Measurements from ENCODE around the gene RPTOR.

Gene RPTOR

GRCh38 chr17:81002409-81003361, 458.0 kb downstream of the RPTOR start:
- peaks cover 24% of the 10 kb centered on the region for H3K36me3 Mint-ChIP-seq (ENCODE audit: low read depth)
- no peak overlapping the region for H3K4me3 Mint-ChIP-seq
- no peak for DNase-seq
- H3K27ac Mint-ChIP-seq, result peak overlapping the region; percentile 22
- peaks cover 18% of the 10 kb centered on the region for H3K4me1 Mint-ChIP-seq (ENCODE audit: low read depth)
- H3K9me3 Mint-ChIP-seq, result no peaks in the 10 kb centered on the region
- peaks cover 40% of the 10 kb centered on the region for H3K27me3 Mint-ChIP-seq

DNA sequence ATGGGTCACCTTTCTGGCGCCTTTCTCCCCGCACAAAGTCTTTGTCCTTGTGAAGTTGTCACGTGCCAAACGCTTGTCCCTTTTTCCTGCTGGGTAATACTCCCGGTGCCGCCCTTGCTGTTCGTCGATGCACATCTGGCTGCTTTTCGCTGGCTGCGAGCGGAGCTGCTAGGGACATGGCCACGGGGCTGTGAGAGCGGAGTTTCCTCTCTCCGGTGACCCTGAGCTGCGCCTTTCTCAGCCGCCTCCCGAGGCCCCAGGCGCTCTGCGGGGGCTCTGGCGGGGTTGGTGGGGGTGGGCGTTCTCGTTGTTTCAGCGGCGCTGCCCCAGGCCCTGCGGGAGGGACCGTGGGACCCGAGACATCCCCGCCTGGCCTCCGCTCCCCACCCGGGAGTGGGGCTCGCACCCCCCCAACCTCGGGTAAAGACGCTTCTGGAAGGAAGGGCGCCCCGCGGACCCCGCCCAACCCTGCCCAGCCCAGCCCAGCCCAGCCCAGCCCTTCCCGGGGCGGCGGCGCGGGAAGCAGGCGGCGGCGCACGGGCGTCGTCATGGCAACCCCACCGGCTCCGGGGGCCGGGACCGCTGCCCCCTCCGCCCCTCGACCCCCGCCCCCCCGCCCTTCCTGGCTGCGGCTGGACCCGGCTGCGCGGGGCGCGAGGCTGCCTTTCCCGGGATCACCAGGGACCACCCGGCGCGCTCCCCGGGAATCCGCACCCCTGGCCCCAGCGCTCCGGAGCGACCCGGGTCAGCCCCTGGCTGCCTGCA, 459.3 kb downstream of the RPTOR start:
- H3K4me3 Mint-ChIP-seq, result no peak overlapping the region
- peaks cover 15% of the 10 kb centered on the region for H3K36me3 Mint-ChIP-seq (ENCODE audit: low read depth)
- H3K9me3 Mint-ChIP-seq, result no peaks in the 10 kb centered on the region
- DNase-seq, result peak; percentile 54
- peaks cover 18% of the 10 kb centered on the region for H3K4me1 Mint-ChIP-seq (ENCODE audit: low read depth)
- H3K27me3 Mint-ChIP-seq, result peaks cover 40% of the 10 kb centered on the region
- H3K27ac Mint-ChIP-seq, result no peak overlapping the region

DNA sequence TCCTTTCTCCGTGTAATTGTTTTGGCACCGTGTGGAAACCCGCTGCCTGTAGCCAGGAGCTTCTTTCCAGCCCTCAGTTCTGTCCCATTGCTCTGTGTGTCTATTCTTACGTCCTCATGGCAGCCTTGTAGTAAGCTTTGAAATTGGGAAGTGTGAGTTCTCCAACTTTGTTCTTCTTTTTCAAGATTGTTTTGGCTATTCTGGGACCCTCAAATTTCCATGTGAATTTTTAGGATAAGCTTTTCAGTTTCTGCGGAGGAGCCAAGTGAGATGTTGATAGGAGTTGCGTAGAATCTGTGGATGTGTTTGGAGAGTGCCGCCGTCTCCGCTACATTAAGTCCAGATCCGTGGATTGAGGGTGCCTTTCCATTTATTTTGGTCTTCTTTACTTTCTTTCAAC, 462.3 kb downstream of the RPTOR start:
- no peak for DNase-seq
- Mint-ChIP-seq H3K4me3 (no peak overlapping the region), H3K36me3 (ENCODE audit: low read depth) (no peaks in the 10 kb centered on the region), H3K9me3 (peaks cover 5% of the 10 kb centered on the region), H3K4me1 (ENCODE audit: low read depth) (peaks cover 18% of the 10 kb centered on the region), H3K27ac (no peak overlapping the region), H3K27me3 (peaks cover 35% of the 10 kb centered on the region)

DNA sequence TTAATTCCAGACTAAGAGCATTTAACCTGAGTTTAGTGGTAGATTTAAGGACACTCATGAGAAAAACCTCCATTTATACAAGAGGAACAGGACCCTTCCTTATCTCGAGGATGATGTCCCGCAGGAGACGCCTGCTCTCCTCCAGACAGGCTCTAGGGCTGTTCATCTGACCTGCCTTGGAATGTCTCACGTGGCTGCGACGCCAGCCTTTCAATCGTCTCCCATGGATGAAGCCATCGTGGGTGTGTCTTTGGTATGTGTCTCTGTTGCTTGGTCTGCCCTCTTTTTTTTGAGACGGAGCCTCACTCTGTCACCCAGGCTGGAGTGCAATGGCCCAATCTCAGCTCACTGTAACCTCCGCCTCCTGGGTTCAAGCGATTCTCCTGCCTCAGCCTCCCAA, 463.5 kb downstream of the RPTOR start:
- no peak overlapping the region for H3K27ac Mint-ChIP-seq
- peaks cover 5% of the 10 kb centered on the region for H3K9me3 Mint-ChIP-seq
- no peak overlapping the region for H3K4me3 Mint-ChIP-seq
- H3K4me1 Mint-ChIP-seq (ENCODE audit: low read depth), result peaks cover 12% of the 10 kb centered on the region
- H3K36me3 Mint-ChIP-seq (ENCODE audit: low read depth), result no peaks in the 10 kb centered on the region
- no peak for DNase-seq
- peaks cover 24% of the 10 kb centered on the region for H3K27me3 Mint-ChIP-seq

DNA sequence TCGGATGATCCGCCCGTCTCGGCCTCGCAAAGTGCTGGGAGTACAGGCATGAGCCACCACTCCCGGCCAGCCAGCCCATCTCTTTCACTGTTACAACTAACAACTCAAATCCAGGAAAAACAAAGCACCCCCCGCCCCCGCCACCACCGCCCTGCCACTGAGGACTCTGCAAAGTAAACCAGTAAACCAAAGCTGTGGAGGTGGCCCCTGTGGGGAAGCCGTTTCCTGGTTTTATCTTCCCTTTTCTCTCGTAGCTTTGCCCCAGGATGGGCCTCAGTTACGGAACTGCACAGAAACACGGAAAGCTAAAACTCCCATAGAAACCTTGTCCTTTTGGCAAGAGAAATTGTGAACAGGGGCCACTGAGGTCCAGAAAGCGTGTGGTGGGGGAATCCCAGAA, 464.5 kb downstream of the RPTOR start:
- DNase-seq, result no peak
- Mint-ChIP-seq H3K4me1 (ENCODE audit: low read depth) (peaks cover 7% of the 10 kb centered on the region), H3K27ac (no peak overlapping the region), H3K27me3 (peaks cover 18% of the 10 kb centered on the region), H3K9me3 (peaks cover 5% of the 10 kb centered on the region), H3K36me3 (ENCODE audit: low read depth) (no peaks in the 10 kb centered on the region), H3K4me3 (no peak overlapping the region)

GRCh38 chr17:81010935-81011334, 466.3 kb downstream of the RPTOR start:
- Mint-ChIP-seq H3K36me3 (ENCODE audit: low read depth) (no peaks in the 10 kb centered on the region), H3K4me3 (no peak overlapping the region), H3K9me3 (peaks cover 5% of the 10 kb centered on the region), H3K4me1 (ENCODE audit: low read depth) (peaks cover under 1% of the 10 kb centered on the region), H3K27me3 (peaks cover 10% of the 10 kb centered on the region), H3K27ac (no peak overlapping the region)
- no peak for DNase-seq

- Mint-ChIP-seq H3K27me3 (peaks cover 1% of the 10 kb centered on the region), H3K36me3 (ENCODE audit: low read depth) (peaks cover 2% of the 10 kb centered on the region), H3K4me3 (no peak overlapping the region), H3K9me3 (peaks cover 9% of the 10 kb centered on the region), H3K27ac (no peak overlapping the region), H3K4me1 (ENCODE audit: low read depth) (peaks cover 3% of the 10 kb centered on the region)
- DNase-seq, result no peak
These were observed 467.3 kb downstream of the RPTOR start for GRCh38 chr17:81011951-81012350.

GRCh38 chr17:81012574-81013447, 468.2 kb downstream of the RPTOR start:
- Mint-ChIP-seq H3K4me3 (no peak overlapping the region), H3K36me3 (ENCODE audit: low read depth) (peaks cover 2% of the 10 kb centered on the region), H3K4me1 (ENCODE audit: low read depth) (peaks cover 6% of the 10 kb centered on the region), H3K27me3 (no peaks in the 10 kb centered on the region), H3K9me3 (peaks cover 10% of the 10 kb centered on the region), H3K27ac (no peak overlapping the region)
- no peak for DNase-seq

DNA sequence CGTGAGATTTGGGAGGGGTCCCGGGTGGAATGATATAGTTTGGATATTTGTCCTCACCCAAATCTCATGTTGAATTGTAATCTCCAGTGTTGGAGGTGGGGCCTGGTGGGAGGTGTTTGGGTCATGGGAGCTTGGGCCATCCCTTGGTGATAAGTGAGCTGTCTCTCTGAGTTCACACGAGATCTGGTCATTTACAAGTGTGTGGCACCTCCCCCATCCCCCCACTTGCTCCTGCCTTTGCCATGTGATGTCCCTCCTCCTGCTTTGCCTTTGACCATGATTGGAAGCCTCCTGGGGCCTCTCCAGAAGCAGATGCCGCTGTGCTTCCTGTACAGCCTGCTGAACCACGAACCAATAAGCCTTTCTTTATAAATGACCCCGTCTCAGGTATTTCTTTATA, 469.0 kb downstream of the RPTOR start:
- Mint-ChIP-seq H3K4me1 (ENCODE audit: low read depth) (peaks cover 14% of the 10 kb centered on the region), H3K27me3 (no peaks in the 10 kb centered on the region), H3K4me3 (no peak overlapping the region), H3K27ac (no peak overlapping the region), H3K36me3 (ENCODE audit: low read depth) (peaks cover 2% of the 10 kb centered on the region), H3K9me3 (peaks cover 10% of the 10 kb centered on the region)
- no peak for DNase-seq

- no peak overlapping the region for H3K27ac Mint-ChIP-seq
- no peaks in the 10 kb centered on the region for H3K27me3 Mint-ChIP-seq
- peaks cover 21% of the 10 kb centered on the region for H3K4me1 Mint-ChIP-seq (ENCODE audit: low read depth)
- no peak for DNase-seq
- H3K9me3 Mint-ChIP-seq, result peaks cover 10% of the 10 kb centered on the region
- H3K36me3 Mint-ChIP-seq (ENCODE audit: low read depth), result peaks cover 2% of the 10 kb centered on the region
- no peak overlapping the region for H3K4me3 Mint-ChIP-seq
These were observed 470.5 kb downstream of the RPTOR start for GRCh38 chr17:81015136-81015535.

Measured in activated T-cell treated with anti-CD3 and anti-CD28 coated beads, Interleukin-2, amount 50 U/mL, for 24 hours (primary cell).